GM21390 (cell line): ENCODE results near the gene BLM.

Experiments
- ATAC-seq: cut with Tn5 transposase; IDR thresholded peaks from one replicate; pipeline ENCODE4 v1.9.1; 2021; ENCODE audit not compliant: unreplicated experiment

BLM gene

GRCh38 chr15:90691369-90691768 lies 25.8 kb upstream of the BLM start:
- no peak for ATAC-seq

- ATAC-seq, result peak; percentile 62
Measured at GRCh38 chr15:90691982-90692773, 25.0 kb upstream of the BLM start.

- no peak for ATAC-seq
Measured at GRCh38 chr15:90694987-90695386, 22.2 kb upstream of the BLM start.

GRCh38 chr15:90697175-90697574 lies 20.0 kb upstream of the BLM start:
- ATAC-seq, result no peak

- ATAC-seq, result no peak
Measured at GRCh38 chr15:90698629-90699028, 18.5 kb upstream of the BLM start.

GRCh38 chr15:90701048-90701447 lies 16.1 kb upstream of the BLM start:
- no peak for ATAC-seq

GRCh38 chr15:90701880-90702630 lies 15.1 kb upstream of the BLM start:
- no peak for ATAC-seq

- ATAC-seq, result no peak
Measured at GRCh38 chr15:90703455-90703854, 13.7 kb upstream of the BLM start.

GRCh38 chr15:90705212-90705611 lies 11.9 kb upstream of the BLM start:
- ATAC-seq, result no peak

GRCh38 chr15:90706394-90707327 lies 10.5 kb upstream of the BLM start:
- no peak for ATAC-seq

GRCh38 chr15:90707489-90707888 lies 9.7 kb upstream of the BLM start:
- ATAC-seq, result no peak

GRCh38 chr15:90708516-90708915 lies 8.6 kb upstream of the BLM start:
- ATAC-seq, result no peak

GRCh38 chr15:90709278-90709677 lies 7.9 kb upstream of the BLM start:
- no peak for ATAC-seq

- no peak for ATAC-seq
Measured at GRCh38 chr15:90710436-90711027, 6.6 kb upstream of the BLM start.

GRCh38 chr15:90711418-90711824 lies 5.7 kb upstream of the BLM start:
- no peak for ATAC-seq

- no peak for ATAC-seq
Measured at GRCh38 chr15:90711842-90712241, 5.3 kb upstream of the BLM start.

GRCh38 chr15:90713081-90713480 lies 4.1 kb upstream of the BLM start:
- no peak for ATAC-seq

GRCh38 chr15:90716317-90716975 lies 700 bp upstream of the BLM start:
- ATAC-seq, result peak; percentile 14

- ATAC-seq, result no peak
Measured at GRCh38 chr15:90718232-90718631, 1.1 kb downstream of the BLM start.

GRCh38 chr15:90720131-90720530 lies 3.0 kb downstream of the BLM start:
- ATAC-seq, result no peak
